Mesenchymal stem cell (in vitro differentiated cells and primary cell): ENCODE measurements around the gene PCNX2.

Experiments
- DNase-seq: peaks from one replicate; pipeline ENCODE4 v3.0.0-alpha.2; 2013
- H2AFZ ChIP-seq: one replicate; pipeline ENCODE4 v1.6.1; 2013; ENCODE audit warnings: low read depth, mild to moderate bottlenecking, control low read depth, inconsistent platforms, low read length, moderate library complexity
- H2AK5ac ChIP-seq: 2 replicates; pipeline ENCODE4 v1.6.1; 2013; ENCODE audit warnings: low read length, moderate library complexity, mild to moderate bottlenecking, inconsistent platforms; ENCODE audit not compliant: severe bottlenecking
- H2BK120ac ChIP-seq: one replicate; pipeline ENCODE4 v1.6.1; 2013; ENCODE audit warnings: low read depth, mild to moderate bottlenecking, inconsistent platforms, low read length, moderate library complexity
- H2BK12ac ChIP-seq, 2 experiments: one replicate each; pipeline ENCODE4 v1.6.1; 2013; ENCODE audit warnings: inconsistent platforms in 2 of 2, low read length in 2 of 2, mild to moderate bottlenecking in 2 of 2, moderate library complexity in 2 of 2, control low read depth in 1 of 2
- H2BK15ac ChIP-seq: one replicate; pipeline ENCODE4 v1.6.1; 2013; ENCODE audit warnings: mild to moderate bottlenecking, low read depth, inconsistent platforms; ENCODE audit not compliant: poor library complexity, severe bottlenecking
- H2BK5ac ChIP-seq: 2 replicates; pipeline ENCODE4 v1.6.1; 2013; ENCODE audit warnings: low read depth, mild to moderate bottlenecking, low read length, control low read depth, inconsistent platforms; ENCODE audit not compliant: poor library complexity, severe bottlenecking
- H3K14ac ChIP-seq, 2 experiments: one replicate each; pipeline ENCODE4 v1.6.1; 2013; ENCODE audit warnings: inconsistent platforms in 2 of 2, low read length in 2 of 2, control low read depth in 1 of 2, mild to moderate bottlenecking in 1 of 2, moderate library complexity in 1 of 2
- H3K18ac ChIP-seq, 2 experiments: one replicate each; pipeline ENCODE4 v1.6.1; 2013; ENCODE audit warnings: inconsistent platforms in 2 of 2, low read length in 2 of 2, control low read depth in 1 of 2, low read depth in 1 of 2, mild to moderate bottlenecking in 1 of 2
- H3K23ac ChIP-seq, 2 experiments: one replicate each; pipeline ENCODE4 v1.6.1; 2013; ENCODE audit warnings: inconsistent platforms in 2 of 2, low read length in 2 of 2, mild to moderate bottlenecking in 2 of 2, moderate library complexity in 2 of 2, control low read depth in 1 of 2
- H3K27ac ChIP-seq: 2 replicates; pipeline ENCODE4 v1.5.1; 2013; ENCODE audit warnings: mild to moderate bottlenecking, moderate library complexity, low read length, control low read depth, inconsistent platforms; ENCODE audit not compliant: poor library complexity, severe bottlenecking
- H3K27me3 ChIP-seq, 2 experiments: 2 replicates each; pipeline versions ENCODE4 v1.6.1 to v1.7.0; 2013; ENCODE audit warnings: low read length in 2 of 2, mild to moderate bottlenecking in 2 of 2, moderate library complexity in 2 of 2, control low read depth in 1 of 2, inconsistent platforms in 1 of 2; ENCODE audit not compliant: control insufficient read depth in 1 of 2, insufficient read depth in 1 of 2
- H3K36me3 ChIP-seq, 2 experiments: 2 replicates each; pipeline versions ENCODE4 v1.6.1 to v1.7.0; 2013; ENCODE audit warnings: low read length in 2 of 2, control low read depth in 1 of 2, inconsistent platforms in 1 of 2, low read depth in 1 of 2, mild to moderate bottlenecking in 1 of 2; ENCODE audit not compliant: insufficient read depth in 2 of 2, control insufficient read depth in 1 of 2
- H3K4ac ChIP-seq, 2 experiments: one replicate each; pipeline ENCODE4 v1.6.1; 2013; ENCODE audit warnings: inconsistent platforms in 2 of 2, low read length in 2 of 2, mild to moderate bottlenecking in 2 of 2, moderate library complexity in 2 of 2, control low read depth in 1 of 2, low read depth in 1 of 2
- H3K4me1 ChIP-seq: 2 replicates; pipeline ENCODE4 v1.6.1; 2013; ENCODE audit warnings: low read depth, low read length, control low read depth; ENCODE audit not compliant: control insufficient read depth, insufficient read depth
- H3K4me2 ChIP-seq: 2 replicates; pipeline ENCODE4 v1.6.1; 2013; ENCODE audit warnings: low read length, mild to moderate bottlenecking, inconsistent platforms; ENCODE audit not compliant: poor library complexity, severe bottlenecking
- H3K4me3 ChIP-seq, 2 experiments: 2 replicates each; pipeline versions ENCODE4 v1.5.1 to v1.7.0; 2013; ENCODE audit warnings: low read length in 2 of 2, mild to moderate bottlenecking in 2 of 2, control low read depth in 1 of 2, low read depth in 1 of 2; ENCODE audit not compliant: insufficient read depth in 1 of 2
- H3K79me1 ChIP-seq: replicated peaks from 2 replicates; pipeline ENCODE4 v1.6.1; 2013; ENCODE audit warnings: mild to moderate bottlenecking, control low read depth, low read length, inconsistent platforms; ENCODE audit not compliant: poor library complexity, severe bottlenecking
- H3K9ac ChIP-seq: 2 replicates; pipeline ENCODE4 v1.7.0; 2013; ENCODE audit warnings: mild to moderate bottlenecking, low read length, moderate library complexity
- H3K9me3 ChIP-seq: 2 replicates; pipeline ENCODE4 v1.7.0; 2013; ENCODE audit warnings: mild to moderate bottlenecking, low read length; ENCODE audit not compliant: control insufficient read depth
- H4K8ac ChIP-seq: one replicate; pipeline ENCODE4 v1.6.1; 2013; ENCODE audit warnings: inconsistent platforms, mild to moderate bottlenecking, low read length, moderate library complexity
- H4K91ac ChIP-seq: one replicate; pipeline ENCODE4 v1.6.1; 2013; ENCODE audit warnings: mild to moderate bottlenecking, low read length, inconsistent platforms
- WGBS: methylation state at CpG from one replicate; pipeline ENCODE4 v1.1.7; 2013; ENCODE audit warnings: mixed read lengths; 5-methylcytosine and 5-hydroxymethylcytosine counted together

PCNX2 gene

GRCh38 chr1:233122779-233123178 is 172.7 kb downstream of the PCNX2 start:
- Histone ChIP-seq H2BK120ac (no peak overlapping the region), H3K14ac (no peak overlapping the region), H4K8ac (no peak overlapping the region), H2AK5ac (no peak overlapping the region), H3K4ac (no peak overlapping the region), H3K36me3 (peaks cover 0 to 37% of the 10 kb centered on the region in 2 experiments), H2AFZ (no peak overlapping the region), H3K9ac (no peak overlapping the region), H3K9me3 (peaks cover 3% of the 10 kb centered on the region), H4K91ac (no peak overlapping the region), H3K4me3 (no peak overlapping the region), H3K18ac (no peak overlapping the region), H3K79me1 (no peaks in the 10 kb centered on the region), H3K27ac (no peak overlapping the region), H2BK12ac (no peak overlapping the region), H3K4me2 (no peak overlapping the region), H3K27me3 (no peaks in the 10 kb centered on the region), H2BK5ac (no peak overlapping the region), H3K4me1 (no peaks in the 10 kb centered on the region), H2BK15ac (no peak overlapping the region), H3K23ac (no peak overlapping the region)
- DNase-seq: no peak
- 93% methylated on average over 1 of the region's 2 CpGs for WGBS

GRCh38 chr1:233121947-233122559 is 173.5 kb downstream of the PCNX2 start:
- Histone ChIP-seq H3K36me3 (peaks cover 0 to 30% of the 10 kb centered on the region in 2 experiments), H3K9me3 (peaks cover 3% of the 10 kb centered on the region), H3K14ac (no peak overlapping the region), H2BK120ac (no peak overlapping the region), H2BK5ac (no peak overlapping the region), H3K79me1 (peaks cover 1% of the 10 kb centered on the region), H3K4ac (no peak overlapping the region), H3K4me1 (no peaks in the 10 kb centered on the region), H2BK15ac (no peak overlapping the region), H3K4me2 (no peak overlapping the region), H3K27ac (no peak overlapping the region), H2AK5ac (no peak overlapping the region), H3K4me3 (no peak overlapping the region), H2AFZ (no peak overlapping the region), H3K18ac (no peak overlapping the region), H3K23ac (no peak overlapping the region), H3K9ac (no peak overlapping the region), H4K91ac (no peak overlapping the region), H4K8ac (no peak overlapping the region), H3K27me3 (no peaks in the 10 kb centered on the region), H2BK12ac (no peak overlapping the region)
- no peak for DNase-seq
- WGBS: no CpG with 5 or more reads among the region's 1 CpG

- Histone ChIP-seq H3K27ac (peak overlapping the region; percentile 99), H3K4me2 (no peak overlapping the region), H3K4me1 (peaks cover 8% of the 10 kb centered on the region), H3K18ac (peak overlapping the region; percentile 46 to 77), H4K8ac (peak overlapping the region; percentile 89), H3K23ac (no peak overlapping the region), H3K4me3 (no peak overlapping the region), H2BK120ac (peak overlapping the region; percentile 11), H3K27me3 (peaks cover 0 to 3% of the 10 kb centered on the region in 2 experiments), H3K4ac (peak overlapping the region; percentile 19 to 49), H2AFZ (no peak overlapping the region), H3K9me3 (peaks cover 3% of the 10 kb centered on the region), H2BK12ac (peak overlapping the region; percentile 51 to 53), H2BK5ac (peak overlapping the region; percentile 39), H2AK5ac (peak overlapping the region; percentile 96), H2BK15ac (peak overlapping the region; percentile 74), H4K91ac (no peak overlapping the region), H3K36me3 (peaks cover 0 to 7% of the 10 kb centered on the region in 2 experiments), H3K14ac (no peak overlapping the region), H3K9ac (no peak overlapping the region), H3K79me1 (peaks cover 1% of the 10 kb centered on the region)
- no peak for DNase-seq
- WGBS: 80% methylated on average over 2 of the region's 5 CpGs
Measured at GRCh38 chr1:233114860-233115259, 180.7 kb downstream of the PCNX2 start.

- Histone ChIP-seq H3K23ac (no peak overlapping the region), H3K4me2 (no peak overlapping the region), H3K18ac (peak overlapping the region; percentile 17 to 81), H4K8ac (peak overlapping the region; percentile 63), H3K4me3 (peak overlapping the region in 1 of 2 experiments; percentile 62), H3K9ac (peak overlapping the region; percentile 90), H2BK5ac (peak overlapping the region; percentile 45), H3K27ac (peak overlapping the region; percentile 99), H3K14ac (no peak overlapping the region), H3K27me3 (peaks cover 0 to 3% of the 10 kb centered on the region in 2 experiments), H2BK12ac (peak overlapping the region; percentile 71 to 73), H3K4me1 (peaks cover 8% of the 10 kb centered on the region), H3K79me1 (peaks cover 1% of the 10 kb centered on the region), H2AFZ (no peak overlapping the region), H2BK120ac (no peak overlapping the region), H3K4ac (peak overlapping the region; percentile 16 to 19), H3K9me3 (peaks cover 3% of the 10 kb centered on the region), H3K36me3 (peaks cover 0 to 7% of the 10 kb centered on the region in 2 experiments), H4K91ac (peak overlapping the region; percentile 45), H2BK15ac (no peak overlapping the region), H2AK5ac (peak overlapping the region; percentile 88)
- WGBS: 53% methylated on average over 5 of the region's 5 CpGs
- peak; percentile 66 for DNase-seq
Measured at GRCh38 chr1:233114159-233114558, 181.4 kb downstream of the PCNX2 start.
